IMR-90 (cell line): Measurements from ENCODE around the gene CTNNA2. TPM values are rescaled to one million over a fixed set of nuclear protein-coding genes. Genes with fewer than 3 reads are reported as not detected.

Experiments
- ATAC-seq: fragments of 200-7000 bp; cut with Tn5 transposase; 2 replicates; pipeline ENCODE4 v1.9.1; 2020; ENCODE audit warnings: low read depth, mild to moderate bottlenecking, moderate library complexity
- BruUV-seq: library from RNA; stranded (reverse); fragments of 400-500 nt; replicated peaks from 2 replicates; lab custom pipeline; 2021; lab: Mats Ljungman, UMichigan
- CTCF ChIA-PET: fragments of 300-600 bp; formaldehyde crosslinking; extraction: SDS; loops from one replicate; lab custom pipeline; 2021; ENCODE audit warnings: antibody characterized with exemption; lab: Yijun Ruan, JAX
- POLR2A ChIA-PET: fragments of 300-600 bp; sonication (Branson Sonifier 250); formaldehyde crosslinking; loops from one replicate; lab custom pipeline; 2022; ENCODE audit warnings: antibody characterized with exemption; ENCODE audit not compliant: unreplicated experiment; lab: Charles Lee
- DNase-seq: peaks from one replicate; pipeline ENCODE4 v3.0.0; 2013
- H2AFZ ChIP-seq: replicated peaks from 2 replicates; pipeline ENCODE3; 2013; ENCODE audit warnings: low read length, mild to moderate bottlenecking; ENCODE audit not compliant: poor library complexity
- H2AK5ac ChIP-seq: 2 replicates; pipeline ENCODE4 v1.6.1; 2013; ENCODE audit warnings: low read depth, low read length, inconsistent platforms
- H2AK9ac ChIP-seq: replicated peaks from 2 replicates; pipeline ENCODE3; 2013; ENCODE audit warnings: mild to moderate bottlenecking, low read depth, low read length, moderate library complexity; ENCODE audit not compliant: poor library complexity
- H2BK120ac ChIP-seq: 2 replicates; pipeline ENCODE4 v1.6.1; 2013; ENCODE audit warnings: low read depth, low read length, inconsistent platforms
- H2BK15ac ChIP-seq: 3 replicates; pipeline ENCODE4 v1.6.1; 2013; ENCODE audit warnings: low read depth, low read length, inconsistent platforms
- H2BK20ac ChIP-seq: 2 replicates; pipeline ENCODE4 v1.6.1; 2013; ENCODE audit warnings: low read depth, mild to moderate bottlenecking, inconsistent platforms, low read length, moderate library complexity
- H2BK5ac ChIP-seq: 2 replicates; pipeline ENCODE4 v1.6.1; 2013; ENCODE audit warnings: mild to moderate bottlenecking, low read depth, low read length, inconsistent platforms; ENCODE audit not compliant: poor library complexity, severe bottlenecking
- H3K14ac ChIP-seq: replicated peaks from 2 replicates; pipeline ENCODE4 v1.6.1; 2013; ENCODE audit warnings: low read depth, low read length, inconsistent platforms
- H3K18ac ChIP-seq: 2 replicates; pipeline ENCODE4 v1.6.1; 2013; ENCODE audit warnings: low read depth, low read length, control low read depth
- H3K23ac ChIP-seq: 2 replicates; pipeline ENCODE4 v1.6.1; 2013; ENCODE audit warnings: low read depth, low read length, inconsistent platforms
- H3K27ac ChIP-seq: 2 replicates; pipeline ENCODE4 v1.5.1; 2013; ENCODE audit warnings: mild to moderate bottlenecking, control low read depth, low read length; ENCODE audit not compliant: insufficient read depth
- H3K27me3 ChIP-seq: 2 replicates; pipeline ENCODE4 v1.6.1; 2013; ENCODE audit warnings: low read length; ENCODE audit not compliant: control insufficient read depth, insufficient read depth
- H3K36me3 ChIP-seq: 2 replicates; pipeline ENCODE4 v1.6.1; 2013; ENCODE audit warnings: low read length, mixed read lengths; ENCODE audit not compliant: control insufficient read depth, insufficient read depth
- H3K4ac ChIP-seq: 2 replicates; pipeline ENCODE4 v1.6.1; 2013; ENCODE audit warnings: low read depth, low read length, inconsistent platforms
- H3K4me1 ChIP-seq: 2 replicates; pipeline ENCODE4 v1.6.1; 2013; ENCODE audit warnings: low read length, mixed read lengths; ENCODE audit not compliant: control insufficient read depth, insufficient read depth
- H3K4me2 ChIP-seq: 2 replicates; pipeline ENCODE4 v1.6.1; 2013; ENCODE audit warnings: low read depth, mild to moderate bottlenecking, control low read depth, low read length, moderate library complexity
- H3K4me3 ChIP-seq: 2 replicates; pipeline ENCODE4 v1.5.1; 2013; ENCODE audit warnings: low read depth, mild to moderate bottlenecking, control low read depth, low read length, moderate library complexity; ENCODE audit not compliant: insufficient read depth
- H3K56ac ChIP-seq: 2 replicates; pipeline ENCODE4 v1.6.1; 2013; ENCODE audit warnings: low read length, inconsistent platforms; ENCODE audit not compliant: insufficient read depth; ENCODE audit errors: extremely low read depth
- H3K79me1 ChIP-seq, 2 experiments: 2 replicates each; pipeline ENCODE4 v1.6.1; 2013; ENCODE audit warnings: low read length in 2 of 2, inconsistent platforms in 1 of 2, low read depth in 1 of 2
- H3K9ac ChIP-seq: 2 replicates; pipeline ENCODE4 v1.6.1; 2013; ENCODE audit warnings: low read depth, low read length, control low read depth
- H3K9me1 ChIP-seq: 2 replicates; pipeline ENCODE4 v1.6.1; 2013; ENCODE audit warnings: low read length, inconsistent platforms; ENCODE audit not compliant: insufficient read depth
- H3K9me3 ChIP-seq: 2 replicates; pipeline ENCODE4 v1.6.1; 2013; ENCODE audit warnings: low read length; ENCODE audit not compliant: control insufficient read depth, insufficient read depth
- H4K20me1 ChIP-seq: 2 replicates; pipeline ENCODE4 v1.6.1; 2013; ENCODE audit warnings: low read length, inconsistent platforms; ENCODE audit not compliant: insufficient read depth
- H4K5ac ChIP-seq: 2 replicates; pipeline ENCODE4 v1.6.1; 2013; ENCODE audit warnings: mild to moderate bottlenecking, low read depth, low read length, control low read depth
- H4K8ac ChIP-seq, 2 experiments: 2 replicates each; pipeline ENCODE4 v1.6.1; 2013; ENCODE audit warnings: low read depth in 2 of 2, low read length in 2 of 2, control low read depth in 1 of 2, inconsistent platforms in 1 of 2
- H4K91ac ChIP-seq: 2 replicates; pipeline ENCODE4 v1.6.1; 2013; ENCODE audit warnings: low read depth, low read length, inconsistent platforms; ENCODE audit not compliant: insufficient read depth
- NFE2L2 ChIP-seq: fragments of 150-350 bp; IDR thresholded peaks from 2 replicates; pipeline ENCODE4 v1.6.1; 2016; ENCODE audit warnings: low read depth, mild to moderate bottlenecking, low read length
- RCOR1 ChIP-seq: IDR thresholded peaks from 2 replicates; pipeline ENCODE4 v1.6.1; 2012; ENCODE audit warnings: mild to moderate bottlenecking, low read length, improper control_type of control experiment; ENCODE audit not compliant: insufficient replicate concordance
- WGBS, 2 experiments: methylation state at CpG; one replicate each; pipeline versions ENCODE4 v1.1.5 to v1.1.7; 2013; ENCODE audit warnings: missing lambda C conversion rate in 2 of 2; ENCODE audit not compliant: insufficient read length in 1 of 2; ENCODE audit errors: extremely low coverage in 2 of 2; 5-methylcytosine and 5-hydroxymethylcytosine counted together
- dilution Hi-C: fragments of 300-500 bp; cut with HindIII; formaldehyde crosslinking; loops from one replicate; pipeline ENCODE4 v1.14.3; 2018; ENCODE audit warnings: low sequenced_read_pairs; ENCODE audit not compliant: unreplicated experiment
- in situ Hi-C: fragments of 300-500 bp; cut with MboI; formaldehyde crosslinking; loops from 3 replicates; pipeline ENCODE4 v1.14.3; 2019; ENCODE audit warnings: low sequenced_read_pairs, inconsistent platforms, mixed read lengths
- intact Hi-C: fragments of 100-400 bp; cut with micrococcal nuclease; formaldehyde crosslinking; loops from 2 replicates; pipeline ENCODE4 v1.10.0; 2022
- polyA plus RNA-seq, 3 experiments: library from polyadenylated mRNA; depleted of rRNA; stranded (reverse); fragments of >200 nt; gene quantifications; 2 replicates each; pipeline ENCODE4 v1.2.3, GENCODE V29; 2012; ENCODE audit warnings: low replicate concordance in 1 of 3
- total RNA-seq: library from RNA; depleted of rRNA; stranded (reverse); fragments of >200 nt; gene quantifications from 2 replicates; pipeline ENCODE4 v1.2.3, GENCODE V29; 2012

Gene CTNNA2
- total and polyA plus RNA-seq, 2 of the 4 experiments (the other 2 are of a cell fraction): not detected

DNA sequence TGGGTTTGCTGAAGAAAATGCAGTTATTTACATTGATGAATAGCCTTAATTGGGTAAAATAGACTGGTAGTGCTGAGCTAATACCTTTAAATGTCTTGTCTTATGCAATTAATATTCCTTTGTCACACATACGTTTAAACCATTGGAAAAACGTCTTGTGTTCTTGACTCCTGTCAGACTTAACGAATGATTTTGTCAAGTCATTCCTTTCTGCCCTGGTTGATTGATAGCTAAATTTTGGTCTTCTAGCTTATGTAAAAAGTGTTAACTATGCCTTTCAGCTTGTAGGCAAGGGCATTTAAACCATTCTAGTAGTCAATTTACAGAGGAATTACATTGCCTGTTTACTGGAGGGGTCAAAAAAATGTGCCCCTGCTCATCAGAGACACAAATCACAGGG is 897.5 kb downstream of the CTNNA2 start:
- Histone ChIP-seq H3K4me1 (no peaks in the 10 kb centered on the region), H4K20me1 (no peaks in the 10 kb centered on the region), H3K56ac (no peak overlapping the region), H2BK20ac (no peak overlapping the region), H3K27me3 (no peaks in the 10 kb centered on the region), H3K23ac (no peak overlapping the region), H3K36me3 (no peaks in the 10 kb centered on the region), H2BK15ac (no peak overlapping the region), H3K79me1 (no peaks in the 10 kb centered on the region), H2BK5ac (no peak overlapping the region), H3K9me3 (no peaks in the 10 kb centered on the region), H3K4me3 (no peak overlapping the region), H3K9ac (no peak overlapping the region), H3K4me2 (no peak overlapping the region), H3K14ac (no peak overlapping the region), H4K91ac (no peak overlapping the region), H3K4ac (no peak overlapping the region), H4K5ac (no peak overlapping the region), H2AFZ (no peak overlapping the region), H3K27ac (no peak overlapping the region), H3K9me1 (no peaks in the 10 kb centered on the region), H2AK9ac (no peak overlapping the region), H2BK120ac (no peak overlapping the region), H4K8ac (no peak overlapping the region), H3K18ac (no peak overlapping the region), H2AK5ac (no peak overlapping the region)
- CTCF ChIA-PET: no interaction called here
- dilution Hi-C loops (no loop called here), in situ Hi-C loops (no loop called here), intact Hi-C loops (no loop called here)
- no TSS peak for BruUV-seq
- no CpG with 5 or more reads among the region's 3 CpGs for WGBS, 2 experiments
- POLR2A ChIA-PET: no interaction called here
- ATAC-seq (no peak), DNase-seq (no peak)
- TF ChIP-seq RCOR1 (no peak), NFE2L2 (0 out of 2 replicates have a peak, but pooled peaks have one; percentile 41)
